Transverse colon (tissue), 4 donors: ENCODE data around the gene CTNND2.

Source experiments
- POLR2A ChIP-seq: fragments of 450-650 bp; IDR thresholded peaks from one replicate; pipeline ENCODE4 v1.6.1; 2016; ENCODE audit warnings: antibody characterized with exemption, mild to moderate bottlenecking, moderate library complexity
- POLR2AphosphoS5 ChIP-seq, 3 donors: sonication (generic); formaldehyde crosslinking; IDR thresholded peaks; one replicate each; pipeline ENCODE4 v1.6.1; 2016; ENCODE audit warnings: antibody characterized with exemption in 3 of 3
- TF ChIP-seq, protein P1 (sequence below), 5 experiments: fragments of 200-600 bp in 3 of 5; fragments of 450-650 bp in 2 of 5; sonication (generic) in 3 of 5; IDR thresholded peaks; 1 replicate in 2 of 5; 2 replicates in 3 of 5; pipeline ENCODE4 v1.5.1; 2016 to 2017; ENCODE audit warnings: antibody characterized with exemption in 5 of 5, inconsistent platforms in 3 of 5, mild to moderate bottlenecking in 2 of 5, moderate library complexity in 1 of 5

- TF ChIP-seq, protein P1, sequence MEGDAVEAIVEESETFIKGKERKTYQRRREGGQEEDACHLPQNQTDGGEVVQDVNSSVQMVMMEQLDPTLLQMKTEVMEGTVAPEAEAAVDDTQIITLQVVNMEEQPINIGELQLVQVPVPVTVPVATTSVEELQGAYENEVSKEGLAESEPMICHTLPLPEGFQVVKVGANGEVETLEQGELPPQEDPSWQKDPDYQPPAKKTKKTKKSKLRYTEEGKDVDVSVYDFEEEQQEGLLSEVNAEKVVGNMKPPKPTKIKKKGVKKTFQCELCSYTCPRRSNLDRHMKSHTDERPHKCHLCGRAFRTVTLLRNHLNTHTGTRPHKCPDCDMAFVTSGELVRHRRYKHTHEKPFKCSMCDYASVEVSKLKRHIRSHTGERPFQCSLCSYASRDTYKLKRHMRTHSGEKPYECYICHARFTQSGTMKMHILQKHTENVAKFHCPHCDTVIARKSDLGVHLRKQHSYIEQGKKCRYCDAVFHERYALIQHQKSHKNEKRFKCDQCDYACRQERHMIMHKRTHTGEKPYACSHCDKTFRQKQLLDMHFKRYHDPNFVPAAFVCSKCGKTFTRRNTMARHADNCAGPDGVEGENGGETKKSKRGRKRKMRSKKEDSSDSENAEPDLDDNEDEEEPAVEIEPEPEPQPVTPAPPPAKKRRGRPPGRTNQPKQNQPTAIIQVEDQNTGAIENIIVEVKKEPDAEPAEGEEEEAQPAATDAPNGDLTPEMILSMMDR (IDR thresholded peaks at IDR 0.05) = no peak
- TF ChIP-seq POLR2A = no peak
- TF ChIP-seq POLR2AphosphoS5 (IDR thresholded peaks at IDR 0.05) = no peak
Measured at GRCh38 chr5:11222169-11222568, 682.1 kb downstream of the CTNND2 start.
